ENCODE data around the gene PKP4. TPM values are rescaled to one million over a fixed set of nuclear protein-coding genes. Genes with fewer than 3 reads are reported as not detected.

The PKP4 gene
- total RNA-seq = 100 to 1,000 TPM in 2 of 3 donors, 10 to 100 TPM in 1; 62.1 to 138 (median 121) TPM

- Histone ChIP-seq H3K4me3 (peak within 1 kb of the TSS; percentile 82 to 97 (median 91)), H3K36me3 (no peaks in the 10 kb centered on the region), H3K27me3 (no peaks in the 10 kb centered on the region), H3K9me3 (no peaks in the 10 kb centered on the region), H3K4me1 (peaks cover 0 to 4% of the 10 kb centered on the region in 2 donors), H3K27ac (peak within 1 kb of the TSS; percentile 93 to 99)
- DNase-seq (ENCODE audit: low spot score in 2 of 2) = peak; percentile 88 to 94
- intact Hi-C loops (cut with DNase I; ENCODE audit: low total_unique reads) = no loop called here
- TF ChIP-seq POLR2AphosphoS5 (IDR thresholded peaks at IDR 0.05) = peak in 2 of 3 donors; percentile 27 to 63
- peak; percentile 37 to 59 (median 44) for TF ChIP-seq CTCF (IDR thresholded peaks at IDR 0.05)
- peak; percentile 18 for TF ChIP-seq POLR2A (IDR thresholded peaks at IDR 0.05)
Measured at GRCh38 chr2:158456309-158457066, at the start of gene PKP4, which contains the start of gene CCDC148. Gene PKP4, plus strand, starts transcription at chr2:158456952. Its CDS starts 76,233 bp downstream, at chr2:158533185. Gene CCDC148, minus strand, starts transcription at chr2:158456753. Its CDS starts 314 bp downstream, at chr2:158456439.

- DNase-seq (ENCODE audit: low spot score in 2 of 2) = no peak
- no peak for TF ChIP-seq POLR2A (IDR thresholded peaks at IDR 0.05)
- TF ChIP-seq POLR2AphosphoS5 (IDR thresholded peaks at IDR 0.05) = no peak
- TF ChIP-seq CTCF (IDR thresholded peaks at IDR 0.05) = no peak
- Histone ChIP-seq H3K4me3 (no peak overlapping the region), H3K27ac (no peak overlapping the region), H3K27me3 (no peaks in the 10 kb centered on the region), H3K9me3 (peaks cover 5 to 13% of the 10 kb centered on the region in 2 donors), H3K36me3 (no peaks in the 10 kb centered on the region), H3K4me1 (no peaks in the 10 kb centered on the region)
- intact Hi-C loops (cut with DNase I; ENCODE audit: low total_unique reads) = loop anchor here (10.0 kb wide), 1 partner anchor 1432 kb away; no protein-coding TSS in a partner anchor
Measured at GRCh38 chr2:158407031-158407430, 49.7 kb upstream of the PKP4 start.

GRCh38 chr2:158410132-158410531 is 46.6 kb upstream of the PKP4 start:
- Histone ChIP-seq H3K36me3 (no peaks in the 10 kb centered on the region), H3K4me3 (no peak overlapping the region), H3K4me1 (no peaks in the 10 kb centered on the region), H3K27ac (no peak overlapping the region), H3K9me3 (peaks cover 6 to 13% of the 10 kb centered on the region in 2 donors), H3K27me3 (no peaks in the 10 kb centered on the region)
- DNase-seq (ENCODE audit: low spot score in 2 of 2) = no peak
- TF ChIP-seq POLR2AphosphoS5 (IDR thresholded peaks at IDR 0.05) (no peak), CTCF (IDR thresholded peaks at IDR 0.05) (no peak)
- intact Hi-C loops (cut with DNase I; ENCODE audit: low total_unique reads) = no loop called here

- peaks cover 16 to 27% of the 10 kb centered on the region in 2 donors for H3K9me3 ChIP-seq
- H3K27me3 ChIP-seq = no peaks in the 10 kb centered on the region
- no peak for TF ChIP-seq POLR2A (IDR thresholded peaks at IDR 0.05)
- no peak for TF ChIP-seq POLR2AphosphoS5 (IDR thresholded peaks at IDR 0.05)
- TF ChIP-seq CTCF (IDR thresholded peaks at IDR 0.05) = no peak
- H3K4me3 ChIP-seq = no peak overlapping the region
- H3K36me3 ChIP-seq = no peaks in the 10 kb centered on the region
- intact Hi-C loops (cut with DNase I; ENCODE audit: low total_unique reads) = no loop called here
- H3K4me1 ChIP-seq = no peaks in the 10 kb centered on the region
- no peak for DNase-seq (ENCODE audit: low spot score in 2 of 2)
- H3K27ac ChIP-seq = no peak overlapping the region
Measured at GRCh38 chr2:158411748-158412147, 45.0 kb upstream of the PKP4 start.

- H3K36me3 ChIP-seq = no peaks in the 10 kb centered on the region
- no peaks in the 10 kb centered on the region for H3K27me3 ChIP-seq
- H3K27ac ChIP-seq = no peak overlapping the region
- intact Hi-C loops (cut with DNase I; ENCODE audit: low total_unique reads) = no loop called here
- H3K4me1 ChIP-seq = no peaks in the 10 kb centered on the region
- DNase-seq (ENCODE audit: low spot score in 2 of 2) = no peak
- TF ChIP-seq POLR2A (IDR thresholded peaks at IDR 0.05) (no peak), CTCF (IDR thresholded peaks at IDR 0.05) (no peak), POLR2AphosphoS5 (IDR thresholded peaks at IDR 0.05) (no peak)
- no peak overlapping the region for H3K4me3 ChIP-seq
- H3K9me3 ChIP-seq = peaks cover 16 to 27% of the 10 kb centered on the region in 2 donors
Measured at GRCh38 chr2:158412206-158412605, 44.5 kb upstream of the PKP4 start.
